Left ventricle myocardium inferior (tissue), 1 donor: ENCODE measurements around the gene BCAR1. TPM values are rescaled to one million over a fixed set of nuclear protein-coding genes. Genes with fewer than 3 reads are reported as not detected.

Experiments used
- DNase-seq: peaks from one replicate; pipeline ENCODE4 v3.0.0-alpha.2; 2020
- H3K27ac ChIP-seq: fragments of 200-600 bp; replicated peaks from 2 replicates; pipeline ENCODE4 v1.8.0; 2021
- H3K27me3 ChIP-seq: fragments of 200-600 bp; 2 replicates; pipeline ENCODE4 v1.8.0; 2021; ENCODE audit warnings: low read depth
- H3K36me3 ChIP-seq: fragments of 200-600 bp; 2 replicates; pipeline ENCODE4 v1.8.0; 2021
- H3K4me1 ChIP-seq: fragments of 200-600 bp; 2 replicates; pipeline ENCODE4 v1.8.0; 2021
- H3K4me3 ChIP-seq: fragments of 200-600 bp; 2 replicates; pipeline ENCODE4 v1.8.0; 2021; ENCODE audit warnings: mild to moderate bottlenecking, moderate library complexity
- H3K9me3 ChIP-seq: fragments of 200-600 bp; replicated peaks from 2 replicates; pipeline ENCODE4 v1.8.0; 2021
- intact Hi-C: fragments of 100-400 bp; cut with micrococcal nuclease; formaldehyde crosslinking; loops from one replicate; pipeline ENCODE4 v1.11.0; 2022
- total RNA-seq: library from RNA; stranded (reverse); fragmentation: NEBNext Ultra II Directional; extraction: Animal tissue kit (Norgen Biotek cat#: 25700); gene quantifications from one replicate; pipeline ENCODE4 v1.2.1, GENCODE V29; 2021
- TF ChIP-seq, protein P1 (sequence below): fragments of 200-600 bp; IDR thresholded peaks from 2 replicates; pipeline ENCODE4 v1.8.0; 2021; ENCODE audit warnings: antibody characterized with exemption, mild to moderate bottlenecking, borderline replicate concordance
- donor health status: DM: no; HTN: yes; CAD: no; lungs with severe emphysema.

Gene BCAR1
- total RNA-seq, 1 donor from 2014 or later = 82.8 TPM

DNA sequence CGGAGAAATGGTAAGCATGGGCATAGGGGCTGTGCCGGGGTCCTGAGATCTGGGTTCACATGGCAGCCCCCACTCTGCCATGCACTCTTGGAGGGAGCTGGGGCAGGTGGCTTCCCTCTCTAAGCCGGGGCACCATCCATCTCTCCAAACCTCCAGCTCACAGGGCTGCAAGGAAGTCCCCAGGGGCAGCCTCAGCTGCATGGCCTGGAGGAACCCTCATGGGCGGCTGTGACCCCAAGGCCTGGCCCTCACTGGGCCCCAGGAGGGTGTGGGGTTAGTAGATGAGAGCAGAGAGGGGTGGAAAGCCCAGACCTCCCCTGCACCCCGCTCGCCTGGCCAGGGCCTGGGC, 47.0 kb downstream of the BCAR1 start:
- intact Hi-C loops = no loop called here
- TF ChIP-seq, protein P1, sequence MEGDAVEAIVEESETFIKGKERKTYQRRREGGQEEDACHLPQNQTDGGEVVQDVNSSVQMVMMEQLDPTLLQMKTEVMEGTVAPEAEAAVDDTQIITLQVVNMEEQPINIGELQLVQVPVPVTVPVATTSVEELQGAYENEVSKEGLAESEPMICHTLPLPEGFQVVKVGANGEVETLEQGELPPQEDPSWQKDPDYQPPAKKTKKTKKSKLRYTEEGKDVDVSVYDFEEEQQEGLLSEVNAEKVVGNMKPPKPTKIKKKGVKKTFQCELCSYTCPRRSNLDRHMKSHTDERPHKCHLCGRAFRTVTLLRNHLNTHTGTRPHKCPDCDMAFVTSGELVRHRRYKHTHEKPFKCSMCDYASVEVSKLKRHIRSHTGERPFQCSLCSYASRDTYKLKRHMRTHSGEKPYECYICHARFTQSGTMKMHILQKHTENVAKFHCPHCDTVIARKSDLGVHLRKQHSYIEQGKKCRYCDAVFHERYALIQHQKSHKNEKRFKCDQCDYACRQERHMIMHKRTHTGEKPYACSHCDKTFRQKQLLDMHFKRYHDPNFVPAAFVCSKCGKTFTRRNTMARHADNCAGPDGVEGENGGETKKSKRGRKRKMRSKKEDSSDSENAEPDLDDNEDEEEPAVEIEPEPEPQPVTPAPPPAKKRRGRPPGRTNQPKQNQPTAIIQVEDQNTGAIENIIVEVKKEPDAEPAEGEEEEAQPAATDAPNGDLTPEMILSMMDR = no peak
- DNase-seq = peak; percentile 8

DNA sequence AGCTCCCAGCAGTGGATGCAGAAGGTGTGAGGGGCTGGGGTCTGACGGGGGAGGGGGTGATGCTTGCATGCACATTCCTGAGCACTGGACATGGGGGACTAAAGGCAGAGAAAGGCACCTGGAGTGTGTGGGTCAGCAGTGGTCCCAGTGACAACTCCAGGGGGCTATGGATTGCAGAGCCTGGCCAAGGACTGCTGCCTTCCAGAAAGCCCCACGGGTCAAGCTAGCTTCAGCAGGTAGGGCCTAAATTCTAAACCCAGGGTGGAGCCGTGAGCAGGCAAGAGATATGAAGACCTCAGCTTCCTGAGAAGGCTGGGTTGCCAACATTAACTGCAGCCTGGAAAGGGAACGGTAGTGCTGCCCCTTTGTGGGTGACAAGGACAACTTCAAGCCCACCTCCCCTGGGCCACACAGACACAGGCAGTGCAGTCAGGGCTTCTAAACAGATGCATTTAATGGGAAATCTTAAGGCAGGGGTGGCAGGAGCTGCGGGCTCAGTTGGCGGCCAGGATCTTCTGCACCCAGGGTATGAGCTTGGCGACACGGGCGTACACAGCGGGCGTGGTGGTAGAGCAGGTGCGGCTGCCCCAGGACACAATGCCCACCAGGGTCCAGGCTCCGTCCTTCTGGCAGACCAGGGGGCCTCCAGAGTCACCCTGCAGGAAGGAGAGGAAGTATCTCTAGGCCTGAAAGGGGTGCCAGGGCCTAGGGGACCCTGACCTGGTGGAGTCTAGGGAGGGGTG, 47.6 kb downstream of the BCAR1 start:
- intact Hi-C loops = no loop called here
- peak; percentile 11 for DNase-seq
- peaks cover 15% of the 10 kb centered on the region for H3K27me3 ChIP-seq
- TF ChIP-seq, protein P1 = no peak
- no peaks in the 10 kb centered on the region for H3K36me3 ChIP-seq
- H3K27ac ChIP-seq = no peak overlapping the region
- peaks cover 4% of the 10 kb centered on the region for H3K4me1 ChIP-seq
- H3K9me3 ChIP-seq = no peaks in the 10 kb centered on the region
- H3K4me3 ChIP-seq = no peak overlapping the region

More for the DNA sequence above, 47.0 kb downstream of the BCAR1 start:
- Histone ChIP-seq H3K27ac (no peak overlapping the region), H3K4me3 (no peak overlapping the region), H3K36me3 (no peaks in the 10 kb centered on the region), H3K4me1 (peaks cover 3% of the 10 kb centered on the region), H3K9me3 (no peaks in the 10 kb centered on the region), H3K27me3 (peaks cover 12% of the 10 kb centered on the region)

DNA sequence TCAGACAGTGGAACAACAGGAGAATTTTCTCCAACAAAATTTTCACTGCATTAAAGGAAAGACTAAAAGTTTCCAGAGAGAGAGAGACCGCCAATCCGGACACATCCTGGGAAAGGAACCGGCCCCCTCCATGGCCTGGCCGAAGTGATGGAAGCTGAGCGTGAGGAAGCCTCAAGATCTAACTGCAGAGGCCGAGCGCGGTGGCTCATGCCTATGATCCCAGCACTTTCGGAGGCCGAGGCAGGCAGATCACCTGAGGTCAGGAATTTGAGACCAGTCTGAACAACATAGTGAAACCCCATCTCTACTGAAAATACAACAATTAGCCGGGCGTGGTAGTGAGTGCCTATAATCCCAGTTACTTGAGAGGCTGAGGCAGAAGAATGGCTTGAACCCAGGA, 48.3 kb downstream of the BCAR1 start:
- no peaks in the 10 kb centered on the region for H3K36me3 ChIP-seq
- TF ChIP-seq, protein P1 = no peak
- H3K4me1 ChIP-seq = peaks cover 8% of the 10 kb centered on the region
- no peak overlapping the region for H3K27ac ChIP-seq
- intact Hi-C loops = no loop called here
- H3K27me3 ChIP-seq = peaks cover 22% of the 10 kb centered on the region
- DNase-seq = peak; percentile 5
- H3K9me3 ChIP-seq = no peaks in the 10 kb centered on the region
- H3K4me3 ChIP-seq = no peak overlapping the region

DNA sequence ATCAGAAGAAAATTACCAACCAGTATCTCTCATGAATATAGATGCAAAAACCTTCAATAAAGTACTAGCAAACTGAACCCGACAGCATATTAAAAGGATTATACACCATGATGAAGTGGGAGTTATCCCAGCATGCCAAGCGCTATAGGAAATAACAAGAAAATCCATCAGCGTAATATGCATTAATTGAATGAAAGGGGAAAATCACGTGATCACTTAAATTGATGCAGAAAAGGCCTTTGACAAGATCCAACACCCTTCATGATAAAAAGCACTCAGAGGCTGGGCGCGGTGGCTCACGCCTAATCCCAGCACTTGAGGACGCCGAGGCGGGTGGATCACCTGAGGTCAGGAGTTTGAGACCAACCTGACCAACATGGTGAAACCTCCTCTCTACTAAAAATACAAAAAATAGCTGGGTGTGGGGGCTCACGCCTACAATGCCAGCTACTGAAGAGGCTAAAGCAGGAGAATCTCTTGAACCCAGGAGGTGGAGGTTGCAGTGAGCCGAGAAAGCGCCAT, 49.3 kb downstream of the BCAR1 start:
- TF ChIP-seq, protein P1 = no peak
- Histone ChIP-seq H3K9me3 (no peaks in the 10 kb centered on the region), H3K27ac (no peak overlapping the region), H3K27me3 (peaks cover 31% of the 10 kb centered on the region), H3K4me3 (no peak overlapping the region), H3K4me1 (peaks cover 12% of the 10 kb centered on the region), H3K36me3 (no peaks in the 10 kb centered on the region)
- intact Hi-C loops = no loop called here
- no peak for DNase-seq

DNA sequence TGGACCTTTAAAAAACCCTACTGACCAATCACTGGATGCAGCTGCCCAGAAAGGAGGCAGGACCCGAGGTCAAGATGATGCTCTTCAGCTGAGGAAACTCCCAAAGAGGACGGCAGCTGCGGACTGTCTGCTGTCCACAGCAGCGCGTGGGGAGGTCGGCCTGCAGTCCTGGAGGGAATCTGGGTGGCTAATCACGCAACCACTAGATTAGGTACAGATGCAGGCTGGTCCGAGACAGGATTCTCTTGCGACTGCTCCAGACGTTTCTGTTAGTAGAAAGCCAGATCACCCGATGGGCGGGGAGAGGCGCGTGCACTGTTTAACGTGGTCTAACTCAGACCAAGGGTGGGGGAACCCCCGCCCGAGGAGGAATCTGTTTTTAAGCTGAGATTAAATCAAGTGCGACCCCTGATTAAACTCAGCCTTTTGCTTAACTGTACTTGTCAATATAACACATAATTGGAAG, 53.3 kb downstream of the BCAR1 start:
- no peak for DNase-seq
- Histone ChIP-seq H3K4me1 (peaks cover 12% of the 10 kb centered on the region), H3K27ac (no peak overlapping the region), H3K9me3 (no peaks in the 10 kb centered on the region), H3K36me3 (no peaks in the 10 kb centered on the region), H3K27me3 (peaks cover 35% of the 10 kb centered on the region), H3K4me3 (peak overlapping the region; percentile 27)
- intact Hi-C loops = no loop called here
- TF ChIP-seq, protein P1 = no peak
